HepG2 (cell line): ENCODE results near the gene ZNF274. TPM values are rescaled to one million over a fixed set of nuclear protein-coding genes. Genes with fewer than 3 reads are reported as not detected.

Experiments used
- GTF2F1 ChIP-seq: fragments of 150-350 bp; IDR thresholded peaks from 2 replicates; pipeline ENCODE4 v1.6.1; 2014; ENCODE audit warnings: low read length
- POLR2G ChIP-seq: fragments of 200-400 bp; formaldehyde crosslinking; IDR thresholded peaks from 2 replicates; pipeline ENCODE4 v1.6.1; 2018; ENCODE audit warnings: mild to moderate bottlenecking, low read depth, low read length, moderate library complexity
- ZBTB10 ChIP-seq: sonication (generic); formaldehyde crosslinking; IDR thresholded peaks from 2 replicates; pipeline ENCODE4 v1.4.0; 2020; ENCODE audit warnings: missing genetic modification reagents, borderline replicate concordance
- ZFP36 ChIP-seq: fragments of 150-350 bp; IDR thresholded peaks from 2 replicates; pipeline ENCODE4 v1.6.1; 2018; ENCODE audit warnings: borderline replicate concordance, low read length, low read depth; ENCODE audit not compliant: partially characterized antibody
- ZNF547 ChIP-seq: sonication (generic); formaldehyde crosslinking; IDR thresholded peaks from 2 replicates; pipeline ENCODE4 v1.5.1; 2020; ENCODE audit warnings: mild to moderate bottlenecking, missing genetic modification reagents
- ZNF558 ChIP-seq: sonication (generic); formaldehyde crosslinking; IDR thresholded peaks from 2 replicates; pipeline ENCODE4 v1.9.0; 2022; ENCODE audit warnings: mild to moderate bottlenecking, missing genetic modification reagents, borderline replicate concordance
- ZSCAN22 ChIP-seq: sonication (generic); formaldehyde crosslinking; IDR thresholded peaks from 2 replicates; pipeline ENCODE4 v1.4.0; 2020; ENCODE audit warnings: mild to moderate bottlenecking, missing genetic modification reagents
- polyA plus RNA-seq, 8 experiments: library from polyadenylated mRNA; depleted of rRNA in 3 of 8; stranded (reverse) in 7 of 8; unstranded in 1 of 8; fragments of >200 nt; fragmentation: Illumina TruSeq in 4 of 8; extraction: Trizol in 4 of 8; gene quantifications; 2 replicates each; pipeline versions ENCODE4 v1.2.1 to v1.2.3, GENCODE V29; 2011 to 2016; ENCODE audit warnings: low read depth in 4 of 8, missing spikeins in 1 of 8, mixed read lengths in 1 of 8; ENCODE audit not compliant: insufficient read depth in 1 of 8
- total RNA-seq, 5 experiments: library from RNA; depleted of rRNA; stranded (reverse); fragments of >200 nt; fragmentation: Illumina TruSeq; extraction: Trizol; gene quantifications; 2 replicates each; pipeline ENCODE4 v1.2.3, GENCODE V29; 2016; ENCODE audit warnings: low read depth in 1 of 5
- TF ChIP-seq, protein P1 (sequence below): sonication (generic); formaldehyde crosslinking; IDR thresholded peaks from 2 replicates; pipeline ENCODE4 v1.4.0; 2020; ENCODE audit warnings: mild to moderate bottlenecking, missing genetic modification reagents
- TF ChIP-seq, protein P2 (sequence below): IDR thresholded peaks from 2 replicates; pipeline ENCODE4 v1.6.1; 2016
- TF ChIP-seq, protein P3 (sequence below): sonication (generic); formaldehyde crosslinking; IDR thresholded peaks from 2 replicates; pipeline ENCODE4 v1.4.0; 2020; ENCODE audit warnings: missing genetic modification reagents

The ZNF274 gene
- total and polyA plus RNA-seq, 2 of the 13 experiments (the other 11 are each of a cell fraction or from before 2014, with no cell fraction given) = 16.1 to 23.0 TPM

DNA sequence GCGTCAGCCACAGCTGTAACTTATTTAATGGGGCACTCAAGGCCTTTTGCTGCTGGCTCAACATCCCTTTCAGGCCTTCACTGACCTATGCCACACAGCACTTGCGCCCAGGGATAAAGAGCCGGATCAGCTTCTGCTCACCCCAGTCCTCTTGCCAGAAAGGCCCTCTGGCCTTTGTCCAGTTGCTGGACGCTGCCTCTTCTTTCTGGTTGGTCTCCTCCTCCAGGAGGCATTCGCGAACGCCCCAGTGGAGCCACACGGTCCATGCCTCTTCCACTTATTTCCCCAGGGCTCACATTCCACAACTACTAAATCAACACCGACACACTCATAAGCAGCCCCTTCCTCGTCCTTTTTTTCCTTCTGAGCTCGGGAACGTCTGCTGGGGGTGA, 28.6 kb upstream of the ZNF274 start (continued):
- 0 out of 2 replicates have a peak, but pooled peaks have one; percentile 12 for TF ChIP-seq ZBTB10 (CRISPR knock-in tag)
- TF ChIP-seq, protein P1, sequence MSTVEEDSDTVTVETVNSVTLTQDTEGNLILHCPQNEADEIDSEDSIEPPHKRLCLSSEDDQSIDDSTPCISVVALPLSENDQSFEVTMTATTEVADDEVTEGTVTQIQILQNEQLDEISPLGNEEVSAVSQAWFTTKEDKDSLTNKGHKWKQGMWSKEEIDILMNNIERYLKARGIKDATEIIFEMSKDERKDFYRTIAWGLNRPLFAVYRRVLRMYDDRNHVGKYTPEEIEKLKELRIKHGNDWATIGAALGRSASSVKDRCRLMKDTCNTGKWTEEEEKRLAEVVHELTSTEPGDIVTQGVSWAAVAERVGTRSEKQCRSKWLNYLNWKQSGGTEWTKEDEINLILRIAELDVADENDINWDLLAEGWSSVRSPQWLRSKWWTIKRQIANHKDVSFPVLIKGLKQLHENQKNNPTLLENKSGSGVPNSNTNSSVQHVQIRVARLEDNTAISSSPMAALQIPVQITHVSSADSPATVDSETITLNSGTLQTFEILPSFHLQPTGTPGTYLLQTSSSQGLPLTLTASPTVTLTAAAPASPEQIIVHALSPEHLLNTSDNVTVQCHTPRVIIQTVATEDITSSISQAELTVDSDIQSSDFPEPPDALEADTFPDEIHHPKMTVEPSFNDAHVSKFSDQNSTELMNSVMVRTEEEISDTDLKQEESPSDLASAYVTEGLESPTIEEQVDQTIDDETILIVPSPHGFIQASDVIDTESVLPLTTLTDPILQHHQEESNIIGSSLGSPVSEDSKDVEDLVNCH (CRISPR knock-in tag) = no peak
- TF ChIP-seq, protein P2, sequence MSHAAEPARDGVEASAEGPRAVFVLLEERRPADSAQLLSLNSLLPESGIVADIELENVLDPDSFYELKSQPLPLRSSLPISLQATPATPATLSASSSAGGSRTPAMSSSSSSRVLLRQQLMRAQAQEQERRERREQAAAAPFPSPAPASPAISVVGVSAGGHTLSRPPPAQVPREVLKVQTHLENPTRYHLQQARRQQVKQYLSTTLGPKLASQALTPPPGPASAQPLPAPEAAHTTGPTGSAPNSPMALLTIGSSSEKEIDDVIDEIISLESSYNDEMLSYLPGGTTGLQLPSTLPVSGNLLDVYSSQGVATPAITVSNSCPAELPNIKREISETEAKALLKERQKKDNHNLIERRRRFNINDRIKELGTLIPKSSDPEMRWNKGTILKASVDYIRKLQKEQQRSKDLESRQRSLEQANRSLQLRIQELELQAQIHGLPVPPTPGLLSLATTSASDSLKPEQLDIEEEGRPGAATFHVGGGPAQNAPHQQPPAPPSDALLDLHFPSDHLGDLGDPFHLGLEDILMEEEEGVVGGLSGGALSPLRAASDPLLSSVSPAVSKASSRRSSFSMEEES (CRISPR knock-in tag) = 0 out of 2 replicates have a peak, but pooled peaks have one; percentile 13
- TF ChIP-seq POLR2G = no peak
- TF ChIP-seq ZNF547 (CRISPR knock-in tag) = 0 out of 2 replicates have a peak, but pooled peaks have one; percentile 16
- TF ChIP-seq ZSCAN22 (CRISPR knock-in tag) = peak; percentile 98
- peak; percentile 7; the same call in 1 of the 2 replicates for TF ChIP-seq ZNF558 (CRISPR knock-in tag)
- TF ChIP-seq GTF2F1 = no peak
- peak; percentile 41 for TF ChIP-seq ZFP36
- TF ChIP-seq, protein P3, sequence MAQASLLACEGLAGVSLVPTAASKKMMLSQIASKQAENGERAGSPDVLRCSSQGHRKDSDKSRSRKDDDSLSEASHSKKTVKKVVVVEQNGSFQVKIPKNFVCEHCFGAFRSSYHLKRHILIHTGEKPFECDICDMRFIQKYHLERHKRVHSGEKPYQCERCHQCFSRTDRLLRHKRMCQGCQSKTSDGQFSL (CRISPR knock-in tag) = no peak
